K562 (cell line): ENCODE measurements around the gene LTK. TPM values are rescaled to one million over a fixed set of nuclear protein-coding genes. Genes with fewer than 3 reads are reported as not detected.
A peak's percentile ranks its signal among the peaks of the same experiment; 100 is the strongest.

Experiments
- CCNT2 ChIP-seq: IDR thresholded peaks from 2 replicates; pipeline ENCODE4 v1.6.1; 2011; ENCODE audit warnings: borderline replicate concordance, low read depth, mild to moderate bottlenecking, moderate library complexity, mixed read lengths, low read length; ENCODE audit not compliant: insufficient read length; ENCODE audit errors: extremely low read depth
- CSDE1 ChIP-seq, 2 experiments: fragments of 450-650 bp; IDR thresholded peaks; 2 replicates each; pipeline ENCODE4 v1.6.1; 2016; ENCODE audit warnings: mild to moderate bottlenecking in 1 of 2
- ETV6 ChIP-seq, 3 experiments: fragments of 150-350 bp in 1 of 3; sonication (generic) in 1 of 3; formaldehyde crosslinking in 1 of 3; IDR thresholded peaks; 2 replicates each; pipeline versions ENCODE4 v1.6.1 to v1.8.0; 2014 to 2022; ENCODE audit warnings: borderline replicate concordance in 2 of 3, low read depth in 2 of 3, antibody characterized with exemption in 1 of 3, low read length in 1 of 3, mild to moderate bottlenecking in 1 of 3, missing genetic modification reagents in 1 of 3
- HDAC3 ChIP-seq: fragments of 450-650 bp; IDR thresholded peaks from 2 replicates; pipeline ENCODE4 v1.6.1; 2018; ENCODE audit warnings: borderline replicate concordance, mild to moderate bottlenecking, moderate library complexity; ENCODE audit not compliant: partially characterized antibody
- IRF2 ChIP-seq: sonication (generic); formaldehyde crosslinking; IDR thresholded peaks from 2 replicates; pipeline ENCODE4 v1.8.1; 2022; ENCODE audit warnings: mild to moderate bottlenecking, missing genetic modification reagents
- KHSRP ChIP-seq: fragments of 450-650 bp; IDR thresholded peaks from 2 replicates; pipeline ENCODE4 v1.6.1; 2017
- KLF13 ChIP-seq: fragments of 450-650 bp; IDR thresholded peaks from 2 replicates; pipeline ENCODE4 v1.6.1; 2016; ENCODE audit warnings: missing genetic modification characterization, low read depth, mild to moderate bottlenecking, missing compliant biosample characterization, moderate library complexity, borderline replicate concordance
- L3MBTL2 ChIP-seq: fragments of 450-650 bp; IDR thresholded peaks from 2 replicates; pipeline ENCODE4 v1.6.1; 2016; ENCODE audit warnings: mild to moderate bottlenecking, moderate library complexity
- SRSF9 ChIP-seq: fragments of 200-400 bp; formaldehyde crosslinking; IDR thresholded peaks from 2 replicates; pipeline ENCODE4 v1.6.1; 2017; ENCODE audit warnings: low read depth, low read length, borderline replicate concordance
- TSC22D4 ChIP-seq: fragments of 450-650 bp; IDR thresholded peaks from 2 replicates; pipeline ENCODE4 v1.6.1; 2016; ENCODE audit warnings: missing genetic modification characterization, missing biosample characterization, control low read depth
- ZBTB7A ChIP-seq: IDR thresholded peaks from 2 replicates; pipeline ENCODE4 v1.6.1; 2011; ENCODE audit warnings: low read depth, mild to moderate bottlenecking, low read length, moderate library complexity, borderline replicate concordance; ENCODE audit not compliant: control insufficient read depth
- ZNF384 ChIP-seq: IDR thresholded peaks from 2 replicates; pipeline ENCODE4 v1.6.1; 2012; ENCODE audit warnings: low read depth, low read length, improper control_type of control experiment
- polyA plus RNA-seq, 8 experiments: library from polyadenylated mRNA; depleted of rRNA in 4 of 8; stranded (reverse) in 5 of 8; unstranded in 3 of 8; fragments of >200 nt; fragmentation: Nextera tagmentation in 2 of 8; fragmentation: Illumina TruSeq in 1 of 8; extraction: Ambion mirVana in 2 of 8; extraction: Trizol in 1 of 8; gene quantifications; 2 replicates each; pipeline versions ENCODE4 v1.2.1 to v1.2.3, GENCODE V29; 2011 to 2014; ENCODE audit warnings: inconsistent platforms in 1 of 8, missing spikeins in 1 of 8
- total RNA-seq, 7 experiments: library from RNA; depleted of rRNA in 6 of 7; stranded (reverse); fragments of >200 nt in 6 of 7; fragmentation: Illumina TruSeq in 2 of 7; extraction: Trizol in 2 of 7; gene quantifications; 2 replicates each; pipeline versions ENCODE4 v1.2.1 to v1.2.3, GENCODE V29; 2011 to 2021; ENCODE audit warnings: low replicate concordance in 1 of 7
- TF ChIP-seq, protein P1 (sequence below): sonication (generic); formaldehyde crosslinking; IDR thresholded peaks from 2 replicates; pipeline ENCODE4 v1.8.1; 2023; ENCODE audit warnings: mild to moderate bottlenecking, missing genetic modification reagents
- TF ChIP-seq, protein P2 (sequence below): fragments of 450-650 bp; IDR thresholded peaks from 2 replicates; pipeline ENCODE4 v1.6.1; 2016; ENCODE audit warnings: mild to moderate bottlenecking, moderate library complexity

LTK gene
- total and polyA plus RNA-seq, 9 of the 15 experiments (the other 6 are each of a cell fraction or from before 2014, with no cell fraction given): 0.25 to 4.4 (median 1.8) TPM

DNA sequence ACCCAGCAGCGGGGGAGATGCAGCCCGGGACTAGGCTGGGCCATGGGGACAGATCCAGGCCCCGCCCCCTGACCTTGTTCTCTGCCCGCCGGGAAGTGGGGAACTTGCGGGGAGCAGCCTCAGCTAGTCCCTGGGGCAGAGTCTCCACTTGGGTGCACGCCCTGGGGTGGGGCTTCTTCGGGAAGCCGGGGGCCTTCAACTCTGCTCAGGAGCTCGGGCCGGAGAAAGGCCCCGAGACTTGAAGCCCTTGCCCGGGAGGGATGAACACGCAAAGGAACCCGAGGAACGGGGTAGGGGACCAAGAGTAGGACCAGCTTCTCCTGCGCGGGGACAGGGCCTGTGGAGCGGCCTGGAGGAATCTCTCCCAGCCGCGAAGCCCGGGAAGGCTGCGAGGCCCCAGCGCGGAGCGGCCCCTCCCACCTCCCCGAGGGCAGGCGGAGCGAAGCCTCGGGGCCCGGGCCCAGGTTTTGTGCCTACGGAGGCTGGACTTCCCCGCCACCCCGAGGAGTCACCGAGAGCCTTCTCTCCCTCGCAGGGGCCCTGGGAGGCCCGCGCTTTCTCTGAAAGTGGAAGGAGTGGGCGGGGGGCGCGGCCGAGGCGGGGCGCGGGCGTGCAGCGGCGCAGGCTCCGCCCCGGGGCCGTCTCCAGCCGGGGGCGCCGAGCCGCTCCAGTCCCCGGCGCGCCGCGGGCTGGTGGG is 20.3 kb downstream of the LTK start, which contains the start of gene ITPKA (continued):
- TF ChIP-seq, protein P1, sequence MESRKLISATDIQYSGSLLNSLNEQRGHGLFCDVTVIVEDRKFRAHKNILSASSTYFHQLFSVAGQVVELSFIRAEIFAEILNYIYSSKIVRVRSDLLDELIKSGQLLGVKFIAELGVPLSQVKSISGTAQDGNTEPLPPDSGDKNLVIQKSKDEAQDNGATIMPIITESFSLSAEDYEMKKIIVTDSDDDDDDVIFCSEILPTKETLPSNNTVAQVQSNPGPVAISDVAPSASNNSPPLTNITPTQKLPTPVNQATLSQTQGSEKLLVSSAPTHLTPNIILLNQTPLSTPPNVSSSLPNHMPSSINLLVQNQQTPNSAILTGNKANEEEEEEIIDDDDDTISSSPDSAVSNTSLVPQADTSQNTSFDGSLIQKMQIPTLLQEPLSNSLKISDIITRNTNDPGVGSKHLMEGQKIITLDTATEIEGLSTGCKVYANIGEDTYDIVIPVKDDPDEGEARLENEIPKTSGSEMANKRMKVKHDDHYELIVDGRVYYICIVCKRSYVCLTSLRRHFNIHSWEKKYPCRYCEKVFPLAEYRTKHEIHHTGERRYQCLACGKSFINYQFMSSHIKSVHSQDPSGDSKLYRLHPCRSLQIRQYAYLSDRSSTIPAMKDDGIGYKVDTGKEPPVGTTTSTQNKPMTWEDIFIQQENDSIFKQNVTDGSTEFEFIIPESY (CRISPR knock-in tag): no peak
- TF ChIP-seq KHSRP (no peak), KLF13 (tag) (no peak; the same call in 1 of the 2 replicates), SRSF9 (no peak), ZNF384 (no peak), ZBTB7A (peak; percentile 87; the same call in 1 of the 2 replicates), L3MBTL2 (peak; percentile 75), ETV6 (IDR thresholded peaks at IDR 0.05; ENCODE audit: borderline replicate concordance in 1 of 2, low read depth in 2 of 2, low read length in 1 of 2) (no peak), ETV6 (CRISPR knock-in tag; IDR thresholded peaks at IDR 0.05; ENCODE audit: borderline replicate concordance) (no peak), CCNT2 (no peak), HDAC3 (no peak), CSDE1 (IDR thresholded peaks at IDR 0.05) (no peak), IRF2 (CRISPR knock-in tag) (no peak), TSC22D4 (tag) (no peak)
- TF ChIP-seq, protein P2, sequence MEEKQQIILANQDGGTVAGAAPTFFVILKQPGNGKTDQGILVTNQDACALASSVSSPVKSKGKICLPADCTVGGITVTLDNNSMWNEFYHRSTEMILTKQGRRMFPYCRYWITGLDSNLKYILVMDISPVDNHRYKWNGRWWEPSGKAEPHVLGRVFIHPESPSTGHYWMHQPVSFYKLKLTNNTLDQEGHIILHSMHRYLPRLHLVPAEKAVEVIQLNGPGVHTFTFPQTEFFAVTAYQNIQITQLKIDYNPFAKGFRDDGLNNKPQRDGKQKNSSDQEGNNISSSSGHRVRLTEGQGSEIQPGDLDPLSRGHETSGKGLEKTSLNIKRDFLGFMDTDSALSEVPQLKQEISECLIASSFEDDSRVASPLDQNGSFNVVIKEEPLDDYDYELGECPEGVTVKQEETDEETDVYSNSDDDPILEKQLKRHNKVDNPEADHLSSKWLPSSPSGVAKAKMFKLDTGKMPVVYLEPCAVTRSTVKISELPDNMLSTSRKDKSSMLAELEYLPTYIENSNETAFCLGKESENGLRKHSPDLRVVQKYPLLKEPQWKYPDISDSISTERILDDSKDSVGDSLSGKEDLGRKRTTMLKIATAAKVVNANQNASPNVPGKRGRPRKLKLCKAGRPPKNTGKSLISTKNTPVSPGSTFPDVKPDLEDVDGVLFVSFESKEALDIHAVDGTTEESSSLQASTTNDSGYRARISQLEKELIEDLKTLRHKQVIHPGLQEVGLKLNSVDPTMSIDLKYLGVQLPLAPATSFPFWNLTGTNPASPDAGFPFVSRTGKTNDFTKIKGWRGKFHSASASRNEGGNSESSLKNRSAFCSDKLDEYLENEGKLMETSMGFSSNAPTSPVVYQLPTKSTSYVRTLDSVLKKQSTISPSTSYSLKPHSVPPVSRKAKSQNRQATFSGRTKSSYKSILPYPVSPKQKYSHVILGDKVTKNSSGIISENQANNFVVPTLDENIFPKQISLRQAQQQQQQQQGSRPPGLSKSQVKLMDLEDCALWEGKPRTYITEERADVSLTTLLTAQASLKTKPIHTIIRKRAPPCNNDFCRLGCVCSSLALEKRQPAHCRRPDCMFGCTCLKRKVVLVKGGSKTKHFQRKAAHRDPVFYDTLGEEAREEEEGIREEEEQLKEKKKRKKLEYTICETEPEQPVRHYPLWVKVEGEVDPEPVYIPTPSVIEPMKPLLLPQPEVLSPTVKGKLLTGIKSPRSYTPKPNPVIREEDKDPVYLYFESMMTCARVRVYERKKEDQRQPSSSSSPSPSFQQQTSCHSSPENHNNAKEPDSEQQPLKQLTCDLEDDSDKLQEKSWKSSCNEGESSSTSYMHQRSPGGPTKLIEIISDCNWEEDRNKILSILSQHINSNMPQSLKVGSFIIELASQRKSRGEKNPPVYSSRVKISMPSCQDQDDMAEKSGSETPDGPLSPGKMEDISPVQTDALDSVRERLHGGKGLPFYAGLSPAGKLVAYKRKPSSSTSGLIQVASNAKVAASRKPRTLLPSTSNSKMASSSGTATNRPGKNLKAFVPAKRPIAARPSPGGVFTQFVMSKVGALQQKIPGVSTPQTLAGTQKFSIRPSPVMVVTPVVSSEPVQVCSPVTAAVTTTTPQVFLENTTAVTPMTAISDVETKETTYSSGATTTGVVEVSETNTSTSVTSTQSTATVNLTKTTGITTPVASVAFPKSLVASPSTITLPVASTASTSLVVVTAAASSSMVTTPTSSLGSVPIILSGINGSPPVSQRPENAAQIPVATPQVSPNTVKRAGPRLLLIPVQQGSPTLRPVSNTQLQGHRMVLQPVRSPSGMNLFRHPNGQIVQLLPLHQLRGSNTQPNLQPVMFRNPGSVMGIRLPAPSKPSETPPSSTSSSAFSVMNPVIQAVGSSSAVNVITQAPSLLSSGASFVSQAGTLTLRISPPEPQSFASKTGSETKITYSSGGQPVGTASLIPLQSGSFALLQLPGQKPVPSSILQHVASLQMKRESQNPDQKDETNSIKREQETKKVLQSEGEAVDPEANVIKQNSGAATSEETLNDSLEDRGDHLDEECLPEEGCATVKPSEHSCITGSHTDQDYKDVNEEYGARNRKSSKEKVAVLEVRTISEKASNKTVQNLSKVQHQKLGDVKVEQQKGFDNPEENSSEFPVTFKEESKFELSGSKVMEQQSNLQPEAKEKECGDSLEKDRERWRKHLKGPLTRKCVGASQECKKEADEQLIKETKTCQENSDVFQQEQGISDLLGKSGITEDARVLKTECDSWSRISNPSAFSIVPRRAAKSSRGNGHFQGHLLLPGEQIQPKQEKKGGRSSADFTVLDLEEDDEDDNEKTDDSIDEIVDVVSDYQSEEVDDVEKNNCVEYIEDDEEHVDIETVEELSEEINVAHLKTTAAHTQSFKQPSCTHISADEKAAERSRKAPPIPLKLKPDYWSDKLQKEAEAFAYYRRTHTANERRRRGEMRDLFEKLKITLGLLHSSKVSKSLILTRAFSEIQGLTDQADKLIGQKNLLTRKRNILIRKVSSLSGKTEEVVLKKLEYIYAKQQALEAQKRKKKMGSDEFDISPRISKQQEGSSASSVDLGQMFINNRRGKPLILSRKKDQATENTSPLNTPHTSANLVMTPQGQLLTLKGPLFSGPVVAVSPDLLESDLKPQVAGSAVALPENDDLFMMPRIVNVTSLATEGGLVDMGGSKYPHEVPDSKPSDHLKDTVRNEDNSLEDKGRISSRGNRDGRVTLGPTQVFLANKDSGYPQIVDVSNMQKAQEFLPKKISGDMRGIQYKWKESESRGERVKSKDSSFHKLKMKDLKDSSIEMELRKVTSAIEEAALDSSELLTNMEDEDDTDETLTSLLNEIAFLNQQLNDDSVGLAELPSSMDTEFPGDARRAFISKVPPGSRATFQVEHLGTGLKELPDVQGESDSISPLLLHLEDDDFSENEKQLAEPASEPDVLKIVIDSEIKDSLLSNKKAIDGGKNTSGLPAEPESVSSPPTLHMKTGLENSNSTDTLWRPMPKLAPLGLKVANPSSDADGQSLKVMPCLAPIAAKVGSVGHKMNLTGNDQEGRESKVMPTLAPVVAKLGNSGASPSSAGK: peak; percentile 64
